ENCODE measurements around the gene BCDIN3D.

DNA sequence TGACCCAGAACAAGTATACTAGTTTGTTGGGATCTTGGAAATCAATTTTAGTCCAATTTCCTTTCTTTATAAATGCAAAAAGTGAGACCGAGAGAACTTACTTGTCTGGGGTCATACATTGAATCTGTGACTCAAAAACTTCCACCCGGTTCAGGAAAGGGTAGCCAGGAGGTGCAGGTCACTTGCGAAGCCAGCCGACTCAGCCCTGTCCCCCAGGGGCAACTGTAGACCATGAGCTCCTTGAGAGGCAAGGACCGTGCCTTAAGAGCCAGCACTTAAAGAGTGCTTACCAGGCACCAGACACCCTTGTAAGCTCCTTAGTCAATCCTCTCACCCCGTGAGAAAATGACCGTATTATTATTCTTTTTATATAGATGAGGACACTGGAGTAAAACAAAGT, 505 bp upstream of the BCDIN3D start:
- TF ChIP-seq, protein P1, sequence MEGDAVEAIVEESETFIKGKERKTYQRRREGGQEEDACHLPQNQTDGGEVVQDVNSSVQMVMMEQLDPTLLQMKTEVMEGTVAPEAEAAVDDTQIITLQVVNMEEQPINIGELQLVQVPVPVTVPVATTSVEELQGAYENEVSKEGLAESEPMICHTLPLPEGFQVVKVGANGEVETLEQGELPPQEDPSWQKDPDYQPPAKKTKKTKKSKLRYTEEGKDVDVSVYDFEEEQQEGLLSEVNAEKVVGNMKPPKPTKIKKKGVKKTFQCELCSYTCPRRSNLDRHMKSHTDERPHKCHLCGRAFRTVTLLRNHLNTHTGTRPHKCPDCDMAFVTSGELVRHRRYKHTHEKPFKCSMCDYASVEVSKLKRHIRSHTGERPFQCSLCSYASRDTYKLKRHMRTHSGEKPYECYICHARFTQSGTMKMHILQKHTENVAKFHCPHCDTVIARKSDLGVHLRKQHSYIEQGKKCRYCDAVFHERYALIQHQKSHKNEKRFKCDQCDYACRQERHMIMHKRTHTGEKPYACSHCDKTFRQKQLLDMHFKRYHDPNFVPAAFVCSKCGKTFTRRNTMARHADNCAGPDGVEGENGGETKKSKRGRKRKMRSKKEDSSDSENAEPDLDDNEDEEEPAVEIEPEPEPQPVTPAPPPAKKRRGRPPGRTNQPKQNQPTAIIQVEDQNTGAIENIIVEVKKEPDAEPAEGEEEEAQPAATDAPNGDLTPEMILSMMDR (IDR thresholded peaks at IDR 0.05) = no peak
- no peak for TF ChIP-seq POLR2A (IDR thresholded peaks at IDR 0.05)
